HEK293T (cell line): Measurements from ENCODE around the gene PRF1.

Experiments
- CTCF ChIA-PET: fragments of 350-600 bp; formaldehyde crosslinking; extraction: SDS; loops from one replicate; lab custom pipeline; 2021; ENCODE audit warnings: antibody characterized with exemption, inconsistent platforms; lab: Yijun Ruan, JAX
- POLR2A ChIA-PET: fragments of 350-600 bp; formaldehyde crosslinking; extraction: SDS; loops from one replicate; lab custom pipeline; 2020; ENCODE audit warnings: antibody characterized with exemption, inconsistent platforms; lab: Yijun Ruan, JAX
- DNase-seq: peaks from one replicate; pipeline ENCODE4 v3.0.0; 2012; ENCODE audit warnings: mixed read lengths; ENCODE audit errors: extremely low spot score
- ARNT ChIP-seq: fragments of 450-650 bp; IDR thresholded peaks from 2 replicates; pipeline ENCODE4 v1.6.1; 2017; ENCODE audit warnings: mild to moderate bottlenecking
- BHLHE40 ChIP-seq: fragments of 450-650 bp; IDR thresholded peaks from 2 replicates; pipeline ENCODE4 v1.6.1; 2016; ENCODE audit warnings: mild to moderate bottlenecking, moderate library complexity, borderline replicate concordance
- CTBP1 ChIP-seq: fragments of 450-650 bp; IDR thresholded peaks from 2 replicates; pipeline ENCODE4 v1.6.1; 2016; ENCODE audit warnings: borderline replicate concordance
- ELF4 ChIP-seq: fragments of 450-650 bp; IDR thresholded peaks from 2 replicates; pipeline ENCODE4 v1.6.1; 2017; ENCODE audit warnings: antibody characterized with exemption
- FOXA1 ChIP-seq: fragments of 450-650 bp; IDR thresholded peaks from 2 replicates; pipeline ENCODE4 v1.6.1; 2016; ENCODE audit warnings: mild to moderate bottlenecking
- FOXK2 ChIP-seq: fragments of 450-650 bp; IDR thresholded peaks from 2 replicates; pipeline ENCODE4 v1.6.1; 2016; ENCODE audit warnings: mild to moderate bottlenecking
- FOXM1 ChIP-seq: fragments of 450-650 bp; IDR thresholded peaks from 2 replicates; pipeline ENCODE4 v1.6.1; 2017; ENCODE audit warnings: mild to moderate bottlenecking, borderline replicate concordance
- HDGF ChIP-seq: fragments of 450-650 bp; IDR thresholded peaks from 2 replicates; pipeline ENCODE4 v1.6.1; 2017; ENCODE audit warnings: antibody characterized with exemption, borderline replicate concordance
- L3MBTL2 ChIP-seq: fragments of 450-650 bp; conservative IDR thresholded peaks from 2 replicates; pipeline ENCODE4 v1.6.1; 2016; ENCODE audit warnings: mild to moderate bottlenecking
- LEF1 ChIP-seq: fragments of 450-650 bp; IDR thresholded peaks from 2 replicates; pipeline ENCODE4 v1.6.1; 2017; ENCODE audit warnings: mild to moderate bottlenecking, borderline replicate concordance
- NFRKB ChIP-seq: fragments of 450-650 bp; IDR thresholded peaks from 2 replicates; pipeline ENCODE4 v1.6.1; 2016; ENCODE audit warnings: mild to moderate bottlenecking, moderate library complexity
- PKNOX1 ChIP-seq: fragments of 450-650 bp; IDR thresholded peaks from 2 replicates; pipeline ENCODE4 v1.6.1; 2016
- SP1 ChIP-seq: fragments of 450-650 bp; IDR thresholded peaks from 2 replicates; pipeline ENCODE4 v1.6.1; 2017
- SUZ12 ChIP-seq: fragments of 450-650 bp; IDR thresholded peaks from 2 replicates; pipeline ENCODE4 v1.6.1; 2016; ENCODE audit warnings: mild to moderate bottlenecking
- TARDBP ChIP-seq: fragments of 450-650 bp; IDR thresholded peaks from 2 replicates; pipeline ENCODE4 v1.6.1; 2016
- ZNF384 ChIP-seq: fragments of 450-650 bp; IDR thresholded peaks from 2 replicates; pipeline ENCODE4 v1.6.1; 2016

The PRF1 gene

GRCh38 chr10:70622981-70623844, 20.7 kb upstream of the PRF1 start:
- DNase-seq, result no peak
- TF ChIP-seq NFRKB (no peak), SP1 (no peak), ELF4 (no peak), ZNF384 (no peak), SUZ12 (no peak), ARNT (no peak), BHLHE40 (no peak), LEF1 (no peak), TARDBP (no peak), CTBP1 (no peak), L3MBTL2 (no peak), FOXK2 (no peak), FOXM1 (no peak), FOXA1 (no peak), HDGF (no peak), PKNOX1 (no peak)
- POLR2A ChIA-PET, result no interaction called here
- CTCF ChIA-PET, result interaction anchor here (1.0 kb wide), 1 partner anchor 264 kb away, joined by 3 read pairs; no protein-coding TSS in a partner anchor

- DNase-seq, result no peak
- no peak for TF ChIP-seq BHLHE40
- TF ChIP-seq FOXK2, result no peak
- TF ChIP-seq ELF4, result no peak
- TF ChIP-seq SUZ12, result no peak
- no peak for TF ChIP-seq PKNOX1
- TF ChIP-seq TARDBP, result no peak
- TF ChIP-seq FOXM1, result no peak
- no peak for TF ChIP-seq ZNF384
- TF ChIP-seq SP1, result no peak
- no peak for TF ChIP-seq CTBP1
- no peak for TF ChIP-seq HDGF
- no peak for TF ChIP-seq LEF1
- no peak for TF ChIP-seq ARNT
- TF ChIP-seq NFRKB, result no peak
- ChIA-PET POLR2A (no interaction called here), CTCF (interaction anchor here (1.0 kb wide), 1 partner anchor 265 kb away, joined by 3 read pairs; no protein-coding TSS in a partner anchor)
Measured at GRCh38 chr10:70622541-70622940, 20.0 kb upstream of the PRF1 start.

- no peak for DNase-seq
- ChIA-PET POLR2A (no interaction called here), CTCF (no interaction called here)
- no peak for TF ChIP-seq PKNOX1
Measured at GRCh38 chr10:70621503-70622078, 19.1 kb upstream of the PRF1 start.

GRCh38 chr10:70620020-70620289, 17.4 kb upstream of the PRF1 start:
- DNase-seq, result no peak
- POLR2A ChIA-PET, result no interaction called here
- no peak for TF ChIP-seq ELF4
- no peak for TF ChIP-seq PKNOX1
- CTCF ChIA-PET, result no interaction called here

GRCh38 chr10:70619271-70620019, 16.9 kb upstream of the PRF1 start:
- POLR2A ChIA-PET, result no interaction called here
- peak; percentile 39 for DNase-seq
- CTCF ChIA-PET, result interaction anchor here (0.7 kb wide), 1 partner anchor 268 kb away, joined by 3 read pairs; no protein-coding TSS in a partner anchor
- TF ChIP-seq CTBP1, result no peak
- no peak for TF ChIP-seq ARNT
- TF ChIP-seq SUZ12, result no peak
- TF ChIP-seq TARDBP, result no peak
- TF ChIP-seq ELF4, result no peak
- no peak for TF ChIP-seq PKNOX1
- TF ChIP-seq BHLHE40, result no peak
- no peak for TF ChIP-seq LEF1
- TF ChIP-seq L3MBTL2, result no peak
- TF ChIP-seq ZNF384, result no peak
- TF ChIP-seq NFRKB, result no peak
- TF ChIP-seq FOXA1, result no peak
- TF ChIP-seq FOXK2, result no peak
- TF ChIP-seq HDGF, result no peak
- no peak for TF ChIP-seq FOXM1
- TF ChIP-seq SP1, result no peak
